Fibroblast of skin of left biceps (primary cell): ENCODE results near the gene SOCS1.
"Not testable (repeated sequence)": the region's sequence is repeated elsewhere in the genome, so short reads cannot be mapped to it uniquely, and the experiment has no call there.

Source experiments
- DNase-seq, 2 experiments: peaks; one replicate each; pipeline ENCODE4 v3.0.0-alpha.2; 2013; ENCODE audit warnings: low read depth in 2 of 2

Gene SOCS1

DNA sequence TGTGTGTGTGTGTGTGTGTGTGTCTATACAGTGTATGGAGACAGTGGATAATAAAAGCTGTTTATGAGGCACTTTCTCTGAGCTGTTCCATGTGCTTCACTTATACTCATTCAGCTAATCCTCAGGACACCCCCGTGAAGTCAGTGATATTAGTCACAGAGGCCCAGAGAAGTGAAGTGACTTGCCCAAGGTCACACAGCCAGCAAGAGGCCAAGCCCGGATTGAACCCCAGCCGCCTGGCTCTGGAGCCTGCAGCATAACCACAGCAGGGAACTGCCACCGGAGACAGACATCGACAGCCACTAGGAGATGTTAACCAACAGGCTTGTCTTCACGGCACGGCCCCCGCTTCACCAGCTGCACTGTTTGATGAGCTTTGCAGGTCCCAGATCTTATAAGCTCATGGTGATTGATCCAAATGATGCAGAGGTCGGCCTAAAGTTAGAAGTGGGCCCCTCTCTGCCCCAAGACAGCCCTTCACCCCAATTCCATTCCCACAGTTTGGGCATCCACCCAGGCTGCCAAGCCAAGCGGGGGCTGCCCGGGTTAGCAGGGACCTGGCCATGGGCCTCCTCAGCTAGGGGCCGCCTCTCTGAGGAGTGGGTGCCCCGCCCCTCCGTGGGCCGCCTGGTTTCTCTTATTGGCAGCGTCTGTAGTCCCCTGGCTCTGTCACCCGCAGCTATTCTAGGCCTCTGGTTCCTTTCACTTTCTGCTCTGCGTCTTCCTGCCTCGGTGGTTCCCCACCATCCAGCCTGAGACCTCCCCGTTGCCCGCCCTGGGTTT is 30.9 kb downstream of the SOCS1 start:
- DNase-seq, result no peak

DNA sequence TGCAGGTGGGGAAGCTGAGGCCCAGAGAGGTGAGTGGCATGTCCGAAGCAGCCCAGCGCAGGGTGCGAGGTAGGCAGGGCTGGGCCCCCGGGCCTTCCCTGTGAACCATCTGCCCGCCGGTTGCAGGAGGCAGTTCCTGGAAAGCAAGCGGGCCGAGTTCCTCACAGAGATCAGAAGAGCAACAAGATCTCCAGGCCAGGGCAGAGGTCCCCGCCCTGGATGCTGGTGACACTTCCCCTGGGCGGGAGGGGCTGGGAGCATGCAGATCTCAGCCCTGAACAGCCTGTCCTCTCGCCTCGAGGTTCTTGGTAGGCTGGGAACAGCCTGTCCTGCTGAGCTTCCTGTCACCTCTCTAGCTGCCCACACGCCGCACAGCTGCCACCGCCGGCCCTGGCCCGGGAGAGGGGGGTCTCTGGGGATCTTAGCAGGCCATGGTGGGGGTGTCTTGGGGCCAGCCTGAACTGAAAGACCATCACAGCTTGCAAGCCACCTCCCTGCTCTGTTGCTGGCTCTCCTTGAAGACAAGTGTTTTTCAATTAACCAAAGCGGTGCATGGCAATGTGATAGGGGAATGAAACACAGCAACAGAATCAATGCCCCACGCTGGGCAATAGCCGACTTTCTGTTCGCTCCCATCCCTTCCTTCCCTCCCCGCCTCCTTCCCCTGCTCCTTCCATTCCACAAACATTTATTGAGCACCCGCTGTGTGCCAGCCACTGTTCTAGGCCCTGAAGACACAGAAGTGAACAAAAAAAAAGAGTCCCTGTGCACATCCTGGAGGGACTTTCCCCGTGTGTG is 31.7 kb downstream of the SOCS1 start:
- no peak for DNase-seq

DNA sequence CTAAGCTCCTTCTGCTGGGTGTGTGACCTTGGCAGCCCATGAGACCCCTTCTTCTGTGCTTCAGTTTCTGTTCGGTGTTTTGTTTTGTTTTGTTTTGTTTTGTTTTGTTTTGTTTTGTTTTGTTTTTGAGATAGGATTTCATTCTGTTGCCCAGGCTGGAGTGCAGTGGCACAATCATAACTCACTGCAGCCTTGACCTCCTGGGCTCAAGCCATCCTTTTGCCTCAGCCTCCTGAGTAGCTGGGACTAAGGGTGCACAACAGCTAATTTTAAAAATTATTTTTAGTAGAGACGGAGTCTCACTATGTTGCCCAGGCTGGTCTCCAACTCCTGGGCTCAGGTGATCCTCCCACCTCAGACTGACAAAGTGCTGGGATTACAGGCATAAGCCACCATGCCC is 35.5 kb downstream of the SOCS1 start:
- DNase-seq, result not testable (repeated sequence)

DNA sequence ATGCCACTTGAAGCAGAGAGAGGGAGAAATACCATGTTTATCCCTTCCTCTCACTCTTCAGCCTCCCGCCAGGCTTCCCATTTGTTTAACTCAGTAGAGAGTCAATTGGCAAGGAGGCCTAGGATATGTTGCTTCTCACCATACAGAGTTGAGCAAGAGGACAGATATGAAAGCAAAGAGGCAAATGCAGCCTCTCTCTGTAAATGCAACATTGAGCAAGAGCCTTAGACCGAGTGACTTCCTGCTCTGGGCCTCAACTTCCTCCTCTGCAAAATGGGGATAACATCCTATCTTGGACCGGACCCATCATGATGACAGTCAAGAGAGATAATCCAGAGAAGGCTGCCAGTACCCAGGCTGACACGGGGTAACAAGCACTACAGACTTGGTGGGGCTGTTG is 36.8 kb downstream of the SOCS1 start:
- DNase-seq, result no peak

DNA sequence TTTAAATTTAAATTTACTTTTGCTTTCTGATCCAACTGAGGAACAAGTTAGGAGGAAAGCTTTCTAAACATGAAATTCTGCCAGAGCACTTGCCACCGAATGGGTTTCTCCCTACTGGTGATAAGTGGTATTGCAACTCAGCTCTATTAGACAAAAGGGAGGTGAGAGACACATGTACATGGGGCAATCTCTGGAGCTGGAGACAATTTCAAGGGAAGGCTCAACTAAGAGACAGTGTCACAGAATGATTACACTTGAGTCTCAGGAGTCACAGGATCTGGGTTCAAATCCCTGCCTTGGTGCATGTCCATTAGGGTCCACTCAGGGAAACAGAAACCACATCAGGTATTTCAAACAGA is 37.4 kb downstream of the SOCS1 start:
- DNase-seq, result no peak

DNA sequence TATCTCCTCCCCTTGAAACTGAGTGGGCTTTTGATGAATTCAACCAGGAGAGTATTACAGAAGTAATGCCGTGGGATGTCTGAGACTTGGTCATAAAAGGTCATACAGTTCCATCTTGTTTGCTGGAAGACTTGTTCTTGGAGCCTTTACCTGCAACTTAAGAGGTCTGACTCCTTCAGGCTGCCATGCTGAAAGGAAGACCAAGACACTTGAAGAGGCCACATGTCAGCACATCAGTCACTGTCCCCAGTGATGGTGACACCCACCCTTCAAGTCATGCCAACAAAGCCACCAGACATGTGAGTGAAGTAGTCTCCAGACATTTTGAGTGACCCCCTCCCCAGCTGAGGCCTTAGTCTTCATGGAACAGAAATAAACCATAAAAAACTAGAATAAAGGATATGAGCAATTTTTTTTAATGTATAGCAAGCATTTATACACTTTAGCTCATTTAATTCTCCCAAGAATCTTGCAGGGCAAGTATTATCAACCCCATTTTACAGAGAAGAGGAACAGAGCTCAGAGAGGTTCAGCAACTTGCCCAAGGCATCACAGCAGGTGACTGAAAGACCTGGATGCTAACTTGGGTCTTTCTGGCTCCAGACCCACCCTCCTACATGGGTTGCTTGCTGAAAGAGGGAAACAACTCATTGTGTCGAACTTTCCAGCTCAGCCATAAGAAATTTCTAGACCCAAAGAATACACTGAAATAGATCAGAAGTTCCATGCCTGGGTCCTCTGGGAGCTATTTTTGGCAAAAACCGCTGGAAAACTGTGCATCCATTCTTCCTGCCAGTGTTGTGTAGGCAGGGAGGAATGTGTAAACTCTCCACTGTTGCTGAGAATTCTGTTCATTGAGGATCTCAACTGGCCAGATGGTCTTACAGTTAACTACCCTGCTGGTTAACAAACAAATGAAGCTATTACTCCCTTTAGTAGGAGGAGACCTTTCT is 38.1 kb downstream of the SOCS1 start:
- no peak for DNase-seq

DNA sequence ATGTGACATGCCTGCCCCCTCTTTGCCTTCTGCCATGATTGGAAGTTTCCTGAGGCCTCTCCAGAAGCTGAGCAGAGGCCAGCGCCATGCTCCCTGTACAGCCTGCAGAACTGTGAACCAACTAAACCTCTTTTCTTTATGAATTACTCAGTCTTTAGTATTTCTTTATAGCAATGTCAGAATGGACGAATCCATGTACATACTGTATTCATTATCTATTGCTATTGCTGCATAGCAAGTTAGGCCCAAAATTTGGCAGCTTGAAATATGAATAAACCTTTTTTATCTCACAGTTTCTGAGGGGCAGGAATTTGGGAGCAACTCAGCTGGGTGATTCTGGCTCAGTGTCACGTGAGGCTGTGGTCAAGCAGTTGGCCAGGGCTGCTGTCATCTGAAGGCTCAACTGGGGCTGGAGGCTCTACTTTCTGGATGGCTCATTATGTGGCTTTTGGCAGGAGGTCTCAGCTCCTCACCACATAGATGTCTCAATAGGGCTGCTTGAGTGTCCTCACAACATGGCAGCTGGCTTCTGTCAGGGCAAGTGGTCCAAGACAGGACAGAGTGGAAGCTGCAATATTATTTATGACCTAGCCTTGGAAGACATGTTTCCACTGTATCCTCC is 40.0 kb downstream of the SOCS1 start:
- no peak for DNase-seq

DNA sequence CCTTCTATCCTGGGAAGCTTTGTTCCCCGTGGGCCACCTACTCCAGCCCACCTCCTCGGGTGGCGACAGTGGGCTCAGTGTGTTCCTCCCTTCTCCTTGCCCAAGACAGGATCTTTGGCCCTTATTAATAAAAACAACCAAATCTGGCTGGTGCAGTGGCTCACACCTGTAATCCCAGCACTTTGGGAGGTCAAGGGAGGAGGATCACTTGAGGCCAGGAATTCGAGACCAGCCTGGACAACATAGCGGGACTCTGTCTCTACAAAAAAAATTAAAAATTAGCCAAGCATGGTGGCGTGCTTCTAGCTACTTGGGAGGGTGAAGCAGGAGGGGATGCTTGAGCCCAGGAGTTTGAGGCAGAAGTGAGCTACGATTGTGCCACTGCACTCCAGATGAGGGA is 42.2 kb downstream of the SOCS1 start:
- DNase-seq, result no peak

DNA sequence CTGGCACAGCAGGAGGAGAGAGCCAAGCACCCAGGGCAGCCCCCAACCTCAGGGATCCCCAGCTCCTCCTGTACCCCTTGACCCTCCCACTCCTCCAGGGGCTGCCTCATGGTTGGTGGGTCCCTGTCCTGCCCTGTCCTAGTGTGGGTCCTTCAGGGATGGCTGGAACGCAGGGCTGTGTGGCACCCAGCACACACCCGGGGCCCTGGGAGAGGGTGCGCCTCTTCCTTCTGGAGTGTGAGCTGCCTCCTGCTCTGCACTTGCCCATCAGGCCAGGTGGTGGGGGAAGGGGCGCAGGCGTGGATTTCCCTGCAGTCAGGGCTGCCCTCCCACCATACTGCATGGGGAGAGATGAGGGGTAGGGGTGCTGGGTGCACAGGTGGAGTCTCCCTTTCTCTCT is 42.6 kb downstream of the SOCS1 start:
- no peak for DNase-seq

DNA sequence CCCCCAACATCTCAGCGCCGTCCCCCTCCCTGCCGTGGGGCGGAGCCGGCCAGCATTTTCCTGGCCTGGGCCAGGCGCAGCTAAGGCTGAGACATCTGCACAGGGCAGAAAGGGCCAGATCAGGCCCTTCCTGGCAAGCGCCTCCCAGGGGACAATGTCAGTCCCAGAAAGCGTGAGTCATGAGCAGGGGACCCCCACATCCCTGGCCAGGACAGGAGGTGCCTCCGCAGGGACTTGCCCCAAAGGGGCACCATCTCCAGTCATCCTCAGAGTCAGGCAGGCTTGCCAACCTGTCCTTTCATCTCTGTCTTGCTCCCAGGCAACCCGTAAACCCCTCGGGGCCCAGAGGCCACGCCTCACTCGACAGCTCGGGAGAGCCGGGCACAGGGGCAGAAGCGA is 43.2 kb downstream of the SOCS1 start:
- no peak for DNase-seq

DNA sequence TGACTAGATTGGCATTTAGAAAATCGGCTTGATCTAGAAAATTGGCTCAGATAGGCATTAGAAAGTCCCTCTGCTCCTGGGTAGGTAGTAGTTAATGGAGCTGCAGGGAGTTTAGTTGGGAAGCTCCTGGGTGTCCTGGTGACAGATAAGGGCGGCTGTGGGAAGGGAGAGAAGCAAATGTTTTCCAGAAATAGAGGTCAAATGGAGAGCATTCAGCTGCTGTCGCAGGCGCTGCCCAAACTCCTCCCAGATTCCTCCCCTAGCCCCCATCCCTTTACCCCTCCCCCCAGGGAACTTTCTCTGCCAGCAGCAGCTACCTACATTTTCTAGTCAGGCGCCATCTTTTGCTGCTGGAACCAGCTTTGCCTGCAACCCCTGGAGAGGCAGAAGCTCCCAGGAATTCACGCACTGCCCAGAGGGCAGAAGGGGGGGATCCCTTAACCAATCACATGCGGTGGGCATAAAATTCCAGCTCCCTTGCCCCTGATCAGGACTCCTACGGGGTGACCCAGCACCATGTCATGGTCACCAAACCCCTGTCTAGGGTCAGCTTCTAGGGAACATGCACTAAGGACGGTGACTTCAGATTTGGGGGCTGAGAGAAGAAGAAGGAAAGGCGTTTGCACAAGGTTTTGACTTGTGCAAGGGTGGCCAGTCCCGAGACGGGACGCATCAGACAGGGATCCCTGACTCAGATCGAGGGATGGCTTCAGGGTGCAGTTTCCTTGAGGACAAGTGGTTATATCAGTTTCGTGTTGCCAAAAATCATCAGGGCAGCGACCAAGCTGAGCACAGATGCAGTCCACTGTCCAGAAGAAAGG is 43.8 kb downstream of the SOCS1 start:
- DNase-seq, result no peak

DNA sequence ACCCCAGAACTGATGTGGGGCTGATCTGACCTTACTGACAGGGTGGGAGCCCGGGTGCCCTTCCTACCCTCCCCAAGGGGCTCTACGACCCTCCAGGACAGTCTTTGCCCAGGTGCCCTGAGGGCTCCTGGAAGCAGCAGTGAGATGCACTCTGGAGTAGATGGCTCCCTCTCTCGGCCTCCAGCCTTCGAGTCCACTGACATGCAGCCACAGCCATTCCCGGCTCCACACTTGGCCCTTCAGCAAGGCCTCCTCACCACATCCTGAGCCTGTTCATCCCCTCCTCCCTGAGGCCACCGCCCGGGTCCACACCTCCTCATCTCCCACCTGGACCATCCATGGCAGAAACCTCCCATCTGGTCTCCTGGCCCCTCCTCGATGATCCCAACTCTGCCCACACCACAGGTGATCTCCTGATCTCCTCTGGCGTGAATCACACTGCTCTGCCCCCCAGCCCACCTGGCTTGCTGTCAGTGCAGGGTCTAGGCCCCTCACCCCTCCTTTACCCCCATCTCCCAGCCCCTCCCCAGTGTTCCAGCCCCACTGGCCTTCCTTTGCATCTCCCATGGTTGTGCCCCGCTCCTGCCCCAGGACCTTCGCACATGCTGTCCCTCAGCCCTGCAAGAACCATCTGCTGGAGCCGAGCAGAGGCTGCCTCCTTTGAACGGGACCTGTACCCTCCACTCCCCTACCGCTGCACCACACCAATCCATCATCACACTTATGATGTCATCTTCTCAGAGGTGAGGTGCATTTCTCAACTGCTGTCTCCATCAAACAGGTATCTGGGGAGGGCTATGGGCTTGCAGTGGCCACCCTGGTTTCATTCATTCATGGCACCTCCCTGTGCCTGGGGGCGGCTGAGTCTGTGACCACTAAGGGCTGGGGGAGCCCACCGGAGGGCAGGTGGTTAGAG is 44.7 kb downstream of the SOCS1 start:
- DNase-seq, result no peak

DNA sequence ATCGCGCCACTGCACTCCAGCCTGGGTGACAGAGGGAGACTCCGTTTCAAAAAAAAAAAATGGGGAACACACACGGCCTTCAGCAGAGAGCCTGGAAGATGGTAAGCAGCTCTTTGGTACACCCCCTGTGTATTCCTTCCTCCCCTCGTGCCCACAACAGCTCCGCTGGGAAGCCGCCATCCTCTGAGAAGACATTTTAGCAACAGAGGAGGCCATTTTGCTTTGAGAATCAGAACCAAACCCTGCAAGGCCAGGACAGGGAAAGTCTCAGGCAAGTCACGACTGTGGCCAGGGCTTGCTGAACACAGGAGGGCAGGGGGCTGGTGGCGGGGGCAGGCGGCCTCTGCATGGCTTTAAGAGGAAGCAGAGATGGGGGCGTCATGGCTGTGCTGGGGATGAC is 45.7 kb downstream of the SOCS1 start:
- no peak for DNase-seq

DNA sequence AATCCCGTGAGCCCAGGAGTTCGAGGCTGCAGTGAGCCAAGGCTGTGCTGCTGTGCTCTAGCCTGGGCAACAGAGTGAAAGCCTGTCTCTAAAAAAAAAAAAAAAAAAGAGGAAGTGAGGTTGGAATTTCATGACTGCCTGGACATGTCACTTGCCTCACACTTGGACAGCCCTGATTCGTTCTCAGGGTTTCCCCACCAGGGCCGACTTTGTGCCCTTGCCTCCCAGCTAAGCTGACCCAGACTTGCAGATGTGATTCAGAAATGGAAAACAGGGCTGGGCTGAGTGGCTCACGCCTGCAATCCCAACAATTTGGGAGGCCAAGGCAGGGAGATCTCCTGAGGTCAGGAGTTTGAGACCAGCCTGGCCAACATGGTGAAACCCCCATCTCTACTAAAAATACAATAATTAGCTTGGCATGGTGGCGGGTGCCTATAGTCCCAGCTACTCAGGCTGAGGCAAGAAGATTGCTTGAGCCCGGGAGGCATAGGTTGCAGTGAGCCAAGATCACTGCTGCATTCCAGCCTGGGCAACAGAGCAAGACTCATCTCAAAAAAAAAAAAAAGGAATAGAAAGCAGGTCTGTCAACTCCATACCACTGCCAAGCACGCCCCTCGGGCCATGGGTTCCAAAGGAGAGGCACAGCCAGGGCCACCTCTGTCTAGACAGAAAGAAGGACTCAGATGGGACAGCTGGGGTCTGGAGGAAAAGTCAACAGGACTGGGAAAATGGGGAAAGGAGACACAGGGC is 46.9 kb downstream of the SOCS1 start:
- DNase-seq, result no peak

DNA sequence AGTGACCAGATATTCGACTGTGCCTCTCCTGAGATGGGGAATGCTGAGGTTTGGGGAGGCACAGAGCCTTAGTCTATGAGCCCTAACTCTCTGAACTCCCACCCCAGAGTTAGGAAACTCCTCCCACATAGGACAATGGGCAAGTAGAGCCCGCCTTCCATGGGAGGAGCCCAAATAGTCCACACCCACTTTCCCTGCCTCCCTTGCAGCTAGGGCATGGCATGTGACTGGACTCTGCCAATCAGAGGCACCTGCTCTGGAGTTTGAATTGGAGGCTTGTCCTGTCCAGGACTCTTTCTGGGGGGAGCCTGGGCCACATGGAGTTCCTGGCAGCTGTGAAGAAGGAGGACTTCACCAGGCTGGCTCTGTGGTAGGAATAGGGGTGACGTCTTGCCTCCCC is 48.4 kb downstream of the SOCS1 start:
- DNase-seq, result no peak

DNA sequence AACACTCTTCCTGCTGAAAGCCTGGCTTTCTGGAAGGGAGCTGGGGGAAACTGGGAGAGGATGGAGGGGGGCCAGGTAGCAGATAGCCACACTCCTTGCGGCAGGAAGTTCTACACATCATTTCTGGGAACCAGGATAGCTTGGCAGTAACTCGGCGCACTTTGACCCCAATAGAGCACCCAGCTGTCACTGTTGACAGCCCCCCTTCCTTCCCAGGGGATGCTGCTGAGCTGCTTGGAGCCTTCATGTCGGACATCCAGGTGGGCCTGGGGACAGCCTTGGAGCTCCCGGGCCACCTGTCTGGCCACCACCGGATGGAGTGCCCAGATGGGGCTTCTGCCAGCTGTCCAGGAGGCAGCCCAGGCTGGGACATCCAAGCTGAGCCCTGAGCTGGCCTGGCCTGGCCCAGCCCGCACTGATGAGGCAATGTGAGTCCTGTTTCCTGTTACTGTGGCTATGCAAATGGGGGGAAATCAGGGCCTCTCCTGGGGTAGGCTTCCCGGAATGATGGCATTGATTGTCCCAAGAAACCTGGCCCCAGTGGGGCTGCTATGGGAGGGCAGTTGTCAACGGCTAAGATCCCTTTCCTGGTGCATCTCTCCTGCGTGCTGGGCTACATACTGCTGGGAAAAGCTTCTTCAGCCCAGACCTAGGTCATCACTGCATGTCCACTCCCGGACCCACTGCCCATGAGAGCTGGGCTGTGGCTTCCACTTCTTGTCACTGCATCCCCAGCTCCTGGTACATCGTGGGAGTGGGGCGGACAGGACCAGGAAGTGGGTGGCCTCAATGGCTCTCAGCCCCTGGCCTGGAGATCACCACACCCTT is 50.0 kb downstream of the SOCS1 start:
- DNase-seq, result no peak

DNA sequence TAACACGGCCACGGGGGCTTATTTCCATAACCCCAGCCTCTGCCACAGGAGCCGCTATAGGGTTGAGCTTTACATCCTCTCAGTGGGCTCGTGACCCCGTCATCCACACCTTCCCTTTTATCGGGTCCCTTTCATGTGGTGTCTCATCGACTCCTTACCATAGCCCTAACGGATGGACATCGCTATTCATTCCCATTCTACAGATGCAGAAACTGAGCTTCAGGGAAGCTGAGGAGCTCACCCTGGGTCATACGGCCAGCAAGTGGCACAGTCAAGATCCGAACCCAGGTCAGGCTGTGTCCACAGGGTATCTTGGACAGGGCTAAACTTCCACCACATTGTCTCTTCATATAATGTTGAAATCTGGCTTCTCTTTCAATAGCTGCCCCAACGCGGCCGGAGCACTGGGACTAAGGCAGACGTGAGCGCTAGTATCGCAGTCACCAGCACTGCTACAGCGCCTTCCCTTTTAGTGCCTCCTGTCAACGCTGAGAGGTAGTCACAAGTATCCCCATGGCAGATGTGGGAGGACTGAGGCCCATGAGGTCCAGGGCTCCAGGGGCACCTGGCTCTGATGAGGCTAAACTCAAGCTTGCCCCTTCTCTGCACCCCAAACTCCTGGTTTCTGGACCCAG is 50.8 kb downstream of the SOCS1 start:
- DNase-seq, result no peak
